BJ (cell line): Measurements from ENCODE around the gene FOXB2. TPM values are rescaled to one million over a fixed set of nuclear protein-coding genes. Genes with fewer than 3 reads are reported as not detected.
"Not testable (repeated sequence)": the region's sequence is repeated elsewhere in the genome, so short reads cannot be mapped to it uniquely, and the experiment has no call there.

ENCODE experiments used
- CTCF ChIA-PET: fragments of 350-600 bp; formaldehyde crosslinking; extraction: SDS; loops from one replicate; lab custom pipeline; 2021; ENCODE audit warnings: antibody characterized with exemption, inconsistent platforms; lab: Yijun Ruan, JAX
- POLR2A ChIA-PET: fragments of 300-600 bp; sonication (Branson Sonifier 250); formaldehyde crosslinking; extraction: SDS; loops from one replicate; lab custom pipeline; 2021; ENCODE audit warnings: antibody characterized with exemption; lab: Charles Lee
- DNase-seq: peaks from one replicate; pipeline ENCODE4 v3.0.0-alpha.2; 2011; ENCODE audit warnings: low read depth
- H3K27me3 ChIP-seq: 2 replicates; pipeline ENCODE4 v1.6.0; 2011; ENCODE audit warnings: low read length; ENCODE audit not compliant: control insufficient read depth, insufficient read depth
- H3K36me3 ChIP-seq: 2 replicates; pipeline ENCODE4 v1.5.1; 2011; ENCODE audit warnings: low read length; ENCODE audit not compliant: control insufficient read depth, insufficient read depth
- H3K4me3 ChIP-seq: 2 replicates; pipeline ENCODE4 v1.5.1; 2011; ENCODE audit warnings: low read depth, mild to moderate bottlenecking, control low read depth, low read length
- CTCF ChIP-seq: IDR thresholded peaks from 2 replicates; pipeline ENCODE4 v1.5.1; 2011; ENCODE audit warnings: low read depth, mild to moderate bottlenecking, control low read depth, inconsistent platforms, low read length, moderate library complexity; ENCODE audit not compliant: insufficient read depth
- polyA plus RNA-seq: library from polyadenylated mRNA; depleted of rRNA; stranded (reverse); fragments of >200 nt; gene quantifications from 2 replicates; pipeline ENCODE4 v1.2.3, GENCODE V29; 2011

Gene FOXB2
- polyA plus RNA-seq, 1 experiment: not detected

GRCh38 chr9:77024776-77025545, 5.5 kb downstream of the FOXB2 start:
- CTCF ChIA-PET: interaction anchor here (0.8 to 1.0 kb wide), 2 partner anchors 8 to 10 kb away, joined by 3 read pairs; no protein-coding TSS in a partner anchor
- no peak for TF ChIP-seq CTCF
- Histone ChIP-seq H3K36me3 (no peaks in the 10 kb centered on the region), H3K4me3 (no peak overlapping the region), H3K27me3 (peaks cover 37% of the 10 kb centered on the region)
- POLR2A ChIA-PET: no interaction called here
- DNase-seq: no peak

GRCh38 chr9:77028478-77028877, 9.0 kb downstream of the FOXB2 start:
- POLR2A ChIA-PET: no interaction called here
- no peak for TF ChIP-seq CTCF
- CTCF ChIA-PET: no interaction called here
- DNase-seq: no peak
- H3K4me3 ChIP-seq: no peak overlapping the region
- H3K27me3 ChIP-seq: peaks cover 9% of the 10 kb centered on the region; the same call in 1 of the 2 replicates
- H3K36me3 ChIP-seq: no peaks in the 10 kb centered on the region

GRCh38 chr9:77030045-77030444, 10.6 kb downstream of the FOXB2 start:
- POLR2A ChIA-PET: no interaction called here
- TF ChIP-seq CTCF: no peak
- Histone ChIP-seq H3K36me3 (no peaks in the 10 kb centered on the region), H3K4me3 (no peak overlapping the region), H3K27me3 (peaks cover 6% of the 10 kb centered on the region; the same call in 1 of the 2 replicates)
- no peak for DNase-seq
- CTCF ChIA-PET: no interaction called here

GRCh38 chr9:77038281-77039036, 19.0 kb downstream of the FOXB2 start:
- no peaks in the 10 kb centered on the region for H3K36me3 ChIP-seq
- POLR2A ChIA-PET: no interaction called here
- no peak for TF ChIP-seq CTCF
- CTCF ChIA-PET: no interaction called here
- no peak overlapping the region for H3K4me3 ChIP-seq
- DNase-seq: no peak
- no peaks in the 10 kb centered on the region for H3K27me3 ChIP-seq

- no peak for TF ChIP-seq CTCF
- CTCF ChIA-PET: no interaction called here
- POLR2A ChIA-PET: no interaction called here
- H3K27me3 ChIP-seq: no peaks in the 10 kb centered on the region
- no peak overlapping the region for H3K4me3 ChIP-seq
- no peaks in the 10 kb centered on the region for H3K36me3 ChIP-seq
- DNase-seq: no peak
Observed at GRCh38 chr9:77040340-77040739, 20.9 kb downstream of the FOXB2 start.

- CTCF ChIA-PET, POLR2A ChIA-PET, H3K27me3 ChIP-seq, H3K36me3 ChIP-seq, DNase-seq, H3K4me3 ChIP-seq: not testable (repeated sequence)
Observed at GRCh38 chr9:77043743-77044142, 24.3 kb downstream of the FOXB2 start.

GRCh38 chr9:77060681-77061080, 41.2 kb downstream of the FOXB2 start:
- H3K27me3 ChIP-seq, H3K36me3 ChIP-seq, POLR2A ChIA-PET, H3K4me3 ChIP-seq, CTCF ChIA-PET, DNase-seq: not testable (repeated sequence)
